ENCODE data around the gene PKNOX2.

PKNOX2 gene

GRCh38 chr11:125228445-125228844 lies 63.9 kb downstream of the PKNOX2 start:
- Histone ChIP-seq H3K36me3 (ENCODE audit: control insufficient read depth, insufficient read depth, low read length) (no peaks in the 10 kb centered on the region), H3K4me3 (ENCODE audit: low read length) (no peak overlapping the region), H3K27ac (ENCODE audit: low read length) (no peak overlapping the region), H3K9me3 (ENCODE audit: control insufficient read depth, insufficient read depth, low read length) (no peaks in the 10 kb centered on the region), H3K4me1 (ENCODE audit: control insufficient read depth, insufficient read depth, low read length) (peaks cover 10% of the 10 kb centered on the region), H3K27me3 (ENCODE audit: control insufficient read depth, insufficient read depth, low read length) (no peaks in the 10 kb centered on the region)
- no CpG with 5 or more reads among the region's 4 CpGs for WGBS (ENCODE audit: insufficient coverage, insufficient read length)
- DNase-seq (ENCODE audit: low read depth, low spot score) = no peak

- Histone ChIP-seq H3K4me1 (ENCODE audit: control insufficient read depth, insufficient read depth, low read length) (peaks cover 10% of the 10 kb centered on the region), H3K27ac (ENCODE audit: low read length) (no peak overlapping the region), H3K9me3 (ENCODE audit: control insufficient read depth, insufficient read depth, low read length) (no peaks in the 10 kb centered on the region), H3K36me3 (ENCODE audit: control insufficient read depth, insufficient read depth, low read length) (no peaks in the 10 kb centered on the region), H3K27me3 (ENCODE audit: control insufficient read depth, insufficient read depth, low read length) (no peaks in the 10 kb centered on the region), H3K4me3 (ENCODE audit: low read length) (no peak overlapping the region)
- no peak for DNase-seq (ENCODE audit: low read depth, low spot score)
- no CpG with 5 or more reads among the region's 9 CpGs for WGBS (ENCODE audit: insufficient coverage, insufficient read length)
Measured at GRCh38 chr11:125228993-125229392, 64.4 kb downstream of the PKNOX2 start.

GRCh38 chr11:125229916-125230315 lies 65.4 kb downstream of the PKNOX2 start:
- no peak overlapping the region for H3K27ac ChIP-seq (ENCODE audit: low read length)
- no CpG with 5 or more reads among the region's 2 CpGs for WGBS (ENCODE audit: insufficient coverage, insufficient read length)

GRCh38 chr11:125233116-125233515 lies 68.6 kb downstream of the PKNOX2 start:
- no peak for DNase-seq (ENCODE audit: low read depth, low spot score)
- Histone ChIP-seq H3K9me3 (ENCODE audit: control insufficient read depth, insufficient read depth, low read length) (no peaks in the 10 kb centered on the region), H3K4me3 (ENCODE audit: low read length) (no peak overlapping the region), H3K27me3 (ENCODE audit: control insufficient read depth, insufficient read depth, low read length) (no peaks in the 10 kb centered on the region), H3K27ac (ENCODE audit: low read length) (no peak overlapping the region), H3K4me1 (ENCODE audit: control insufficient read depth, insufficient read depth, low read length) (peaks cover 8% of the 10 kb centered on the region), H3K36me3 (ENCODE audit: control insufficient read depth, insufficient read depth, low read length) (no peaks in the 10 kb centered on the region)
- WGBS (ENCODE audit: insufficient coverage, insufficient read length) = no CpG with 5 or more reads among the region's 1 CpG

More at GRCh38 chr11:125229916-125230315, 65.4 kb downstream of the PKNOX2 start:
- Histone ChIP-seq H3K4me3 (ENCODE audit: low read length) (no peak overlapping the region), H3K27me3 (ENCODE audit: control insufficient read depth, insufficient read depth, low read length) (no peaks in the 10 kb centered on the region), H3K4me1 (ENCODE audit: control insufficient read depth, insufficient read depth, low read length) (peaks cover 8% of the 10 kb centered on the region), H3K9me3 (ENCODE audit: control insufficient read depth, insufficient read depth, low read length) (no peaks in the 10 kb centered on the region), H3K36me3 (ENCODE audit: control insufficient read depth, insufficient read depth, low read length) (no peaks in the 10 kb centered on the region)
- DNase-seq (ENCODE audit: low read depth, low spot score) = no peak

- H3K27me3 ChIP-seq (ENCODE audit: control insufficient read depth, insufficient read depth, low read length) = no peaks in the 10 kb centered on the region
- H3K4me3 ChIP-seq (ENCODE audit: low read length) = no peak overlapping the region
- H3K27ac ChIP-seq (ENCODE audit: low read length) = no peak overlapping the region
- H3K36me3 ChIP-seq (ENCODE audit: control insufficient read depth, insufficient read depth, low read length) = no peaks in the 10 kb centered on the region
- no CpG with 5 or more reads among the region's 8 CpGs for WGBS (ENCODE audit: insufficient coverage, insufficient read length)
- DNase-seq (ENCODE audit: low read depth, low spot score) = no peak
- H3K9me3 ChIP-seq (ENCODE audit: control insufficient read depth, insufficient read depth, low read length) = no peaks in the 10 kb centered on the region
- H3K4me1 ChIP-seq (ENCODE audit: control insufficient read depth, insufficient read depth, low read length) = peaks cover 5% of the 10 kb centered on the region; the same call in 1 of the 2 replicates
Measured at GRCh38 chr11:125233736-125234275, 69.3 kb downstream of the PKNOX2 start.

- DNase-seq (ENCODE audit: low read depth, low spot score) = no peak
- Histone ChIP-seq H3K4me3 (ENCODE audit: low read length) (no peak overlapping the region), H3K27me3 (ENCODE audit: control insufficient read depth, insufficient read depth, low read length) (no peaks in the 10 kb centered on the region), H3K4me1 (ENCODE audit: control insufficient read depth, insufficient read depth, low read length) (peaks cover 1% of the 10 kb centered on the region; the same call in 1 of the 2 replicates), H3K9me3 (ENCODE audit: control insufficient read depth, insufficient read depth, low read length) (no peaks in the 10 kb centered on the region), H3K27ac (ENCODE audit: low read length) (no peak overlapping the region), H3K36me3 (ENCODE audit: control insufficient read depth, insufficient read depth, low read length) (no peaks in the 10 kb centered on the region)
- WGBS (ENCODE audit: insufficient coverage, insufficient read length) = no CpG with 5 or more reads among the region's 5 CpGs
Measured at GRCh38 chr11:125235071-125235471, 70.5 kb downstream of the PKNOX2 start.

GRCh38 chr11:125236072-125236825 lies 71.7 kb downstream of the PKNOX2 start:
- no peak for DNase-seq (ENCODE audit: low read depth, low spot score)
- Histone ChIP-seq H3K27ac (ENCODE audit: low read length) (no peak overlapping the region), H3K4me3 (ENCODE audit: low read length) (no peak overlapping the region), H3K4me1 (ENCODE audit: control insufficient read depth, insufficient read depth, low read length) (peaks cover 1% of the 10 kb centered on the region; the same call in 1 of the 2 replicates), H3K9me3 (ENCODE audit: control insufficient read depth, insufficient read depth, low read length) (no peaks in the 10 kb centered on the region), H3K27me3 (ENCODE audit: control insufficient read depth, insufficient read depth, low read length) (no peaks in the 10 kb centered on the region), H3K36me3 (ENCODE audit: control insufficient read depth, insufficient read depth, low read length) (no peaks in the 10 kb centered on the region)
- WGBS (ENCODE audit: insufficient coverage, insufficient read length) = no CpG with 5 or more reads among the region's 24 CpGs

- no peak overlapping the region for H3K4me3 ChIP-seq (ENCODE audit: low read length)
- no peak overlapping the region for H3K27ac ChIP-seq (ENCODE audit: low read length)
- DNase-seq (ENCODE audit: low read depth, low spot score) = no peak
- H3K27me3 ChIP-seq (ENCODE audit: control insufficient read depth, insufficient read depth, low read length) = no peaks in the 10 kb centered on the region
- H3K36me3 ChIP-seq (ENCODE audit: control insufficient read depth, insufficient read depth, low read length) = no peaks in the 10 kb centered on the region
- no peaks in the 10 kb centered on the region for H3K9me3 ChIP-seq (ENCODE audit: control insufficient read depth, insufficient read depth, low read length)
- no CpG with 5 or more reads among the region's 26 CpGs for WGBS (ENCODE audit: insufficient coverage, insufficient read length)
- peaks cover 3% of the 10 kb centered on the region; the same call in 1 of the 2 replicates for H3K4me1 ChIP-seq (ENCODE audit: control insufficient read depth, insufficient read depth, low read length)
Measured at GRCh38 chr11:125239585-125240560, 75.3 kb downstream of the PKNOX2 start.

GRCh38 chr11:125241104-125241503 lies 76.6 kb downstream of the PKNOX2 start:
- no peaks in the 10 kb centered on the region for H3K36me3 ChIP-seq (ENCODE audit: control insufficient read depth, insufficient read depth, low read length)
- peaks cover 3% of the 10 kb centered on the region; the same call in 1 of the 2 replicates for H3K4me1 ChIP-seq (ENCODE audit: control insufficient read depth, insufficient read depth, low read length)
- DNase-seq (ENCODE audit: low read depth, low spot score) = no peak
- H3K27ac ChIP-seq (ENCODE audit: low read length) = no peak overlapping the region
- H3K27me3 ChIP-seq (ENCODE audit: control insufficient read depth, insufficient read depth, low read length) = no peaks in the 10 kb centered on the region
- H3K4me3 ChIP-seq (ENCODE audit: low read length) = no peak overlapping the region
- no CpG with 5 or more reads among the region's 5 CpGs for WGBS (ENCODE audit: insufficient coverage, insufficient read length)
- no peaks in the 10 kb centered on the region for H3K9me3 ChIP-seq (ENCODE audit: control insufficient read depth, insufficient read depth, low read length)

- no peaks in the 10 kb centered on the region for H3K9me3 ChIP-seq (ENCODE audit: control insufficient read depth, insufficient read depth, low read length)
- H3K36me3 ChIP-seq (ENCODE audit: control insufficient read depth, insufficient read depth, low read length) = no peaks in the 10 kb centered on the region
- H3K27ac ChIP-seq (ENCODE audit: low read length) = no peak overlapping the region
- peaks cover 3% of the 10 kb centered on the region; the same call in 1 of the 2 replicates for H3K4me1 ChIP-seq (ENCODE audit: control insufficient read depth, insufficient read depth, low read length)
- DNase-seq (ENCODE audit: low read depth, low spot score) = no peak
- H3K27me3 ChIP-seq (ENCODE audit: control insufficient read depth, insufficient read depth, low read length) = no peaks in the 10 kb centered on the region
- no CpG with 5 or more reads among the region's 11 CpGs for WGBS (ENCODE audit: insufficient coverage, insufficient read length)
- H3K4me3 ChIP-seq (ENCODE audit: low read length) = no peak overlapping the region
Measured at GRCh38 chr11:125242141-125242775, 77.7 kb downstream of the PKNOX2 start.

Data from iPS DF 6.9 (cell line).